Stomach (tissue), 9 donors: ENCODE results near the gene TXN2. TPM values are rescaled to one million over a fixed set of nuclear protein-coding genes. Genes with fewer than 3 reads are reported as not detected.
A peak's percentile ranks its signal among the peaks of the same experiment; 100 is the strongest.

Source experiments
- DNase-seq, 2 donors: peaks; one replicate each; pipeline versions ENCODE4 v3.0.0 to v3.0.0-alpha.2; 2013 to 2019
- H3K27ac ChIP-seq, 5 donors: fragments of 200-600 bp in 4 of 5; sonication (generic) in 4 of 5; one replicate each; pipeline ENCODE4 v1.5.1; 2013 to 2019; ENCODE audit warnings: mild to moderate bottlenecking in 1 of 5, moderate library complexity in 1 of 5
- H3K27me3 ChIP-seq, 3 donors: fragments of 200-600 bp; sonication (generic); one replicate each; pipeline ENCODE4 v1.5.1; 2017 to 2019; ENCODE audit warnings: mixed run types in 1 of 3
- H3K36me3 ChIP-seq, 4 donors: fragments of 200-600 bp; sonication (generic); 1 replicate in 3 of 4; 2 replicates in 1 of 4; pipeline ENCODE4 v1.5.1; 2016 to 2019
- H3K4me1 ChIP-seq, 4 donors: fragments of 200-600 bp; sonication (generic); one replicate each; pipeline ENCODE4 v1.5.1; 2016 to 2019
- H3K4me3 ChIP-seq, 4 donors: fragments of 200-600 bp; sonication (generic) in 3 of 4; one replicate each; pipeline ENCODE4 v1.5.1; 2016 to 2019; ENCODE audit warnings: mild to moderate bottlenecking in 1 of 4
- H3K9me3 ChIP-seq, 4 donors: fragments of 200-600 bp; sonication (generic); one replicate each; pipeline ENCODE4 v1.5.1; 2016 to 2019
- EP300 ChIP-seq: sonication (generic); formaldehyde crosslinking; IDR thresholded peaks from one replicate; pipeline ENCODE4 v1.6.1; 2017; ENCODE audit warnings: antibody characterized with exemption
- POLR2A ChIP-seq, 4 donors: fragments of 450-650 bp; IDR thresholded peaks; one replicate each; pipeline ENCODE4 v1.6.1; 2016; ENCODE audit warnings: antibody characterized with exemption in 4 of 4, control low read depth in 2 of 4, mild to moderate bottlenecking in 1 of 4, moderate library complexity in 1 of 4
- POLR2AphosphoS5 ChIP-seq, 3 donors: sonication (generic); formaldehyde crosslinking; IDR thresholded peaks; one replicate each; pipeline ENCODE4 v1.6.1; 2016; ENCODE audit warnings: antibody characterized with exemption in 3 of 3
- WGBS, 5 donors: extraction: QIAGEN DNeasy Blood & Tissue Kit in 3 of 5; methylation state at CpG; one replicate each; pipeline versions ENCODE4 v1.1.5 to v1.1.7; 2013 to 2018; 5-methylcytosine and 5-hydroxymethylcytosine counted together
- intact Hi-C: fragments of 100-400 bp; cut with DNase I; formaldehyde crosslinking; loops from one replicate; pipeline ENCODE4 v1.15.1; 2023; ENCODE audit warnings: low total_unique reads
- polyA plus RNA-seq, 3 donors: library from polyadenylated mRNA; stranded (reverse); fragments of 200-250 nt; gene quantifications; one replicate each; pipeline ENCODE4 v1.2.3, GENCODE V29; 2013
- total RNA-seq, 5 donors: library from RNA; depleted of rRNA; stranded (reverse); fragments of >200 nt; gene quantifications; one replicate each; pipeline versions ENCODE4 v1.1.0 to v1.2.3, GENCODE V29; 2014 to 2016
- TF ChIP-seq, protein P1 (sequence below), 7 experiments: fragments of 450-650 bp in 4 of 7; fragments of 200-600 bp in 3 of 7; sonication (generic) in 3 of 7; IDR thresholded peaks; one replicate each; pipeline ENCODE4 v1.5.1; 2016 to 2019; ENCODE audit warnings: antibody characterized with exemption in 7 of 7, control low read depth in 2 of 7, mild to moderate bottlenecking in 1 of 7
- donor health status: healthy with polysubstance abuse.
- donor health status: Bipolar disorder and iron deficiency.
- donor health status: healthy.

The TXN2 gene
- total and polyA plus RNA-seq, 8 donors, result 7.0 to 279 (median 89.3) TPM

GRCh38 chr22:36461665-36462649 is 19.5 kb downstream of the TXN2 start:
- DNase-seq, result peak in 1 of 2 donors; percentile 87
- peaks cover 25 to 76% (median 49%) of the 10 kb centered on the region in 4 donors for H3K4me1 ChIP-seq
- 59 to 73% (median 68%) methylated on average over 11 to 16 of the region's 16 CpGs for WGBS, 5 donors
- TF ChIP-seq POLR2AphosphoS5 (IDR thresholded peaks at IDR 0.05) (peak in 1 of 3 donors; percentile 31), EP300 (no peak)
- intact Hi-C loops, result no loop called here
- peak overlapping the region; percentile 16 to 94 (median 79) for H3K27ac ChIP-seq
- H3K4me3 ChIP-seq, result no peak overlapping the region
- H3K9me3 ChIP-seq, result no peaks in the 10 kb centered on the region
- H3K36me3 ChIP-seq, result peaks cover 3 to 10% (median 6%) of the 10 kb centered on the region in 4 donors
- no peaks in the 10 kb centered on the region for H3K27me3 ChIP-seq

DNA sequence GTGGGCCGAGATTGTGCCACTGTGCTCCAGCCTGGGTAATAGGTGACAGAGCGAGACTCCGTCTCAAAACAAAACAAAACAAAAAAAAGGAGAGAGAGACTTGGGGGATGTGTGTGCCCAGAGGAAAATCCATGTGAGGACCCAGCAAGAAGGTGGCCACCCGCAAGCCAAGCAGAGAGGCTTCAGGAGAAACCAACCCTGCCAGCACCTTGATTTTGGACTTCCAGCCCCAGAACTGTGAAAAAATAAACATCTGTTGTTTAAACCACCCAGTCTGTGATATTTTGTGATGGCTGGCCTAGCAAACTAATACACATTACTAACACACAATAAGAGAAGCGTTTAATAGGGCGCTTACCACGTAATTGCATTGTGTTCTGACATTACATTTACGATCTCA is 21.2 kb downstream of the TXN2 start:
- H3K27ac ChIP-seq, result peak overlapping the region in 3 of 5 donors; percentile 94 to 95 (median 94)
- no peak for DNase-seq
- no peaks in the 10 kb centered on the region for H3K36me3 ChIP-seq
- no peaks in the 10 kb centered on the region for H3K27me3 ChIP-seq
- peaks cover 23 to 71% (median 45%) of the 10 kb centered on the region in 4 donors for H3K4me1 ChIP-seq
- intact Hi-C loops, result no loop called here
- no peaks in the 10 kb centered on the region for H3K9me3 ChIP-seq
- no peak overlapping the region for H3K4me3 ChIP-seq
- WGBS, 5 donors, result 88 to 99% (median 98%) methylated on average over 8 of the region's 8 CpGs
- TF ChIP-seq POLR2A (IDR thresholded peaks at IDR 0.05) (no peak), POLR2AphosphoS5 (IDR thresholded peaks at IDR 0.05) (no peak), EP300 (no peak)
- TF ChIP-seq, protein P1, sequence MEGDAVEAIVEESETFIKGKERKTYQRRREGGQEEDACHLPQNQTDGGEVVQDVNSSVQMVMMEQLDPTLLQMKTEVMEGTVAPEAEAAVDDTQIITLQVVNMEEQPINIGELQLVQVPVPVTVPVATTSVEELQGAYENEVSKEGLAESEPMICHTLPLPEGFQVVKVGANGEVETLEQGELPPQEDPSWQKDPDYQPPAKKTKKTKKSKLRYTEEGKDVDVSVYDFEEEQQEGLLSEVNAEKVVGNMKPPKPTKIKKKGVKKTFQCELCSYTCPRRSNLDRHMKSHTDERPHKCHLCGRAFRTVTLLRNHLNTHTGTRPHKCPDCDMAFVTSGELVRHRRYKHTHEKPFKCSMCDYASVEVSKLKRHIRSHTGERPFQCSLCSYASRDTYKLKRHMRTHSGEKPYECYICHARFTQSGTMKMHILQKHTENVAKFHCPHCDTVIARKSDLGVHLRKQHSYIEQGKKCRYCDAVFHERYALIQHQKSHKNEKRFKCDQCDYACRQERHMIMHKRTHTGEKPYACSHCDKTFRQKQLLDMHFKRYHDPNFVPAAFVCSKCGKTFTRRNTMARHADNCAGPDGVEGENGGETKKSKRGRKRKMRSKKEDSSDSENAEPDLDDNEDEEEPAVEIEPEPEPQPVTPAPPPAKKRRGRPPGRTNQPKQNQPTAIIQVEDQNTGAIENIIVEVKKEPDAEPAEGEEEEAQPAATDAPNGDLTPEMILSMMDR (IDR thresholded peaks at IDR 0.05), result no peak

DNA sequence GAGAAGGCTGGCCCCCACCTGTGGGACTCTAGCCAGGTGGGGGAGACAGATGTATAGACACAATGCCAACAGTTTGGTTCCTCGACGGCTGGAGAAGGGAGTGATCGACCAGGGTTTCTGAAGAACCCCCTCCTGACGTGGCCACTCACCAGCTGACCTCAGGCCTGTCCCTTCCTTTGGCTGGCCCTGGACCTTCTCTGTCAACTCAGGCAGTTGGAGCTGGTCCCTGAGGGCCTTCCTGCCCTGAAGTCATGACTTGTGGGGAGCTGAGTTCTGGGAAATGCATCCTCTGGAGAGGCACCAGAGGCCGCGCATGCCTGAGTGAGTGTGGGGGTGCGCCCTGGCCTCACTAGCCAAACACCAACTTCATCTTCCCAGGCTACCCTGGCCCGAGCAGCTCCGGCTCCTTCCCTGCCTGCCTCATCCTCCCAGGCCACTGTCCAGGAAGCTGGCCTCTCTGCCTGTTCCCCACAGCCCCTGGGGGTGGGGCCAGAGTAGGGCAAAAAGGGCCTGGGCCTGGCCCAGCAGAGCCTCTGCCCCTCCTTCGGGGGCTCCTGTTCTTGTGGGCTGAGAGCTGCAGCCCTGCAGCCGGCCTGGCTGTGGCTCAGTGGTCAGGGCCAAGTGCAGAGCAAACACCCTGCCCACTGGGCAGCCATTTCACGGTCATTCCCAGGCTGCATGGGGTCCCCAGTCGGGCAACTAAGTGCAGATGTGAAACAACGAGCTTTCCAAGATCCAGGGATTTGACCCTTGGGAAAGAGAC is 23.6 kb downstream of the TXN2 start:
- peak in 2 of 3 donors; percentile 34 to 46 for TF ChIP-seq POLR2AphosphoS5 (IDR thresholded peaks at IDR 0.05)
- TF ChIP-seq, protein P1 (IDR thresholded peaks at IDR 0.05), result no peak
- no peaks in the 10 kb centered on the region for H3K27me3 ChIP-seq
- H3K27ac ChIP-seq, result peak overlapping the region; percentile 34 to 95 (median 94)
- peaks cover 36 to 71% (median 57%) of the 10 kb centered on the region in 4 donors for H3K4me1 ChIP-seq
- H3K4me3 ChIP-seq, result no peak overlapping the region
- H3K9me3 ChIP-seq, result no peaks in the 10 kb centered on the region
- H3K36me3 ChIP-seq, result no peaks in the 10 kb centered on the region
- DNase-seq, result peak in 1 of 2 donors; percentile 64
- 51 to 70% (median 66%) methylated on average over 6 to 14 of the region's 14 CpGs for WGBS, 5 donors
- intact Hi-C loops, result no loop called here

GRCh38 chr22:36456464-36456845 is 25.0 kb downstream of the TXN2 start:
- 81 to 86% (median 84%) methylated on average over 12 of the region's 12 CpGs for WGBS, 5 donors
- Histone ChIP-seq H3K4me1 (peaks cover 42 to 74% (median 59%) of the 10 kb centered on the region in 4 donors), H3K9me3 (no peaks in the 10 kb centered on the region), H3K27me3 (no peaks in the 10 kb centered on the region), H3K36me3 (no peaks in the 10 kb centered on the region), H3K27ac (peak overlapping the region; percentile 26 to 95 (median 94)), H3K4me3 (no peak overlapping the region)
- intact Hi-C loops, result no loop called here
- TF ChIP-seq EP300 (no peak), POLR2A (IDR thresholded peaks at IDR 0.05) (no peak), POLR2AphosphoS5 (IDR thresholded peaks at IDR 0.05) (no peak)
- TF ChIP-seq, protein P1 (IDR thresholded peaks at IDR 0.05), result no peak
- DNase-seq, result no peak
